ENCODE measurements around the gene CCDC182.

The CCDC182 gene

DNA sequence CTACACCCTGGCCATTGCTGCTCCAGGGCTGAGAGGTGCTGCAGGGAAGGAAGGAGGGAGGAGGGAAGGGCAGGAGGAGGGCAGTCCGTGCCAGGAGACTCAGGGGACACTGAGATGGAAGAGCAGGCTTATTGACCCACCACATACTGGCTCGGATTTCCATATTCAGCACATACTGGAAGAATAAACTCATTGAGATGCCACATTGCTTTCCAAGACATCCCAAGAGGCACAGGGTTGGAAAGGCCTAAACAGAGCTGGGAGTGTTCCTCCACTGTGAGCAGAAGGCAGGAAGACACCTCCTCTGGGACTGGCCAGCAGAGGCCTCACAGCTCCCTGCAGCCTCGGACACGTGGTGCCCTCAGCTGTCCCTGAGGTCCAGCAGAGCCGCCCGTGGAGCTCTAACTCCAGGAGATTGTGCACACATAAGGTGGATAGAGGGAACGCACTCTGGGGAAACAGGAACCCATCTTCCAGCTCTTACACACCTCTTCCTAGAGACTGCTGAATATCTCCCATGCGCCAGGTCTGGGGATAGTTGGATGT lies 17.4 kb downstream of the CCDC182 start:
- DNase-seq (ENCODE audit: low read depth, low spot score): no peak

DNA sequence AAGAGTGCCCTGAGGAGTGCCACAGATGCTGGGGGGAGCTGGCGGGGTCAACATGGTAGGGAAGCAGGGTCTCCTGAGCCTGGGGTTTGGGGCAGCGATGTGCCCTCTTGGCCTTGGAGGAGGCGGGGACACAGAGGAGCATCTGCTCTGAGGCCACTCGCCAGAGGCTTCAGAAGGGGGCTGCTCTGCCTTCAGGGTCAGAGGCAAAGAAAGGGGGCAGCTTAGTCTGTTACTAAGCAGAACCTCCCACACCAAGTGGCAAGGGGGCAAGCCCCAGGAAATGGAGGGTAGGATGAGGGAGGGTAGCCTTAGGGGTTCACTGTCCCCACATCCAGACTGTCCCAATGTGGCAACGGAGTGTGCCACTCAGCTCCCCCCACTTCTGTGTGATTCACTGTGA lies 18.3 kb downstream of the CCDC182 start:
- no peak for DNase-seq (ENCODE audit: low read depth, low spot score)

DNA sequence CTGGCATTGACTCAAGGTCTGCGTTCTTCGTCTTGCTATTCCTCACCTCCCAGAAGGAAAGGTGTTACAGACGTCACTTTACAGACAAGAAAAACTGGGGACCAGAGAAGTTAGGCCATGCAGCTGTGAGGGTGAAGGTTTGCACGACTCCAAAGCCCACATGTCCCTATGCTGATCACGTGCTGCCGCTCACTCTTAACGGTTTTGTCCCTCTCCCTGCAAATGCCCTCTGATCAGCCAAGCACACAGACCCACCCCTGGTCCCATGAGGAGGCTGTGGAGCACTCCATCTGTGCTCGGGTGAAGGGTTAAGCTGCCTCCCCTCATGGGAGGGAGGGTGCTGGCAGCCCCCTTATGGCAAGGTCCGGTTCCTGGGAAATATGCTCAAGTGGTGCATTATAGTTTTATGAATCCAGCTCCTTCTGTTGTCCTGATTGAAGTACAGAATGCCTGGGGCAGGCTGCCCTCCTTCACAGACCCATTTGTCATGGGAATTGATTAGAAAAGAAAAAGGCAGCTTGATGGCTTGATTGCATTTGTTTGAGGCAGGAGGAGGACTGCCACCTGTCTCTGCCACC lies 18.8 kb downstream of the CCDC182 start:
- DNase-seq (ENCODE audit: low read depth, low spot score): no peak

DNA sequence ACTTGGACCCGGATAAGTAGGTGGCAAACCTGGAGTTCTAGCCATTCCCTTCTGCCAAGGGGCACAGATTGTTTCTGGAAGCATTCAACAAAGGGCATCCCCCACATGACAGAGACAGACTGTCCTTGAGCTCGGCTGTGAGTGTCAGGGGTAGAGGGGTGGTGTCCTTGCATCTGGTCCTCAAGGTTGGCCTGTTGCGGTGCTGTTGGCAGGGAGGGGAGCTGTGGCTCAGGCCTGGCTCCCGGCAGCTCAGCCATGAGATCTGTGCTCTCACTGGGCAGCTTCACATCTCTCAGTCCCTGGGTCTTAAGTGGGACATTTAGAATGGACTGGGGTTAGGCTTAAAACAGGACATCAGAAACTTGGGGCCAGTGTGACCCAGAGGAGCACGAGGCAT lies 20.4 kb downstream of the CCDC182 start:
- no peak for DNase-seq (ENCODE audit: low read depth, low spot score)

DNA sequence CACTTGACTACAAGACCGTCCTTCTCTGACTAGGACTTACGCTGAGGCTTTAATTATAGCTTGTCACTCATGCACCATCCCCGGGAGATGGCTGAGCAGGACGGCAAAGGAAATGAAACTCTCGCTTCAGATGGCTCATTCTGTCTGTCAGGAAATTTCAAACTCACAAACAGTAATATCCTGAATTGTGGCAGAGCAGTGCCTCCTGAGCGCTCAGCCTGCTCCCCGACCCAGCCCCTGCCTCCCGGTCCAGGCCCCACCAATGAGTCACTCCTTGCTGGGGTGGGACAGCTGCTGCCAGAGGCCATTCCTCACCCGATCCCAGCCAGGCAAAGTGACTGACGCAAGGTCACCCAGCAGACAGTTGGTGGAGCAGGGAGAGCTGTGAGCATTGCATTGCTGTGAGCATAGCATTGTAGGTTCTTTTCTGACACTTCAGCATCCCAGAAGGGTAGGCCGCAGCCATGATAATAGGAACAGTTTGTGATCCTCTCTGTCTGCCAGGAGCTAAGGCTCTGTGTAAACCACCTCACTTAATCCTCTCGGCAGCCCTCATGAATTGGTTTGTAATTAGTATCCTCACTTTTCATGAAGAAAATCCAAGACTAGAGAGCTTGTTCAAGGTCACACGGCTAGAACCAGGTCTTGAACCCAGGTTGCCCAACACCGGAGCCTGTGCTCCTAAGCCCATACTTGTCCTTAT lies 20.9 kb downstream of the CCDC182 start:
- DNase-seq (ENCODE audit: low read depth, low spot score): no peak

DNA sequence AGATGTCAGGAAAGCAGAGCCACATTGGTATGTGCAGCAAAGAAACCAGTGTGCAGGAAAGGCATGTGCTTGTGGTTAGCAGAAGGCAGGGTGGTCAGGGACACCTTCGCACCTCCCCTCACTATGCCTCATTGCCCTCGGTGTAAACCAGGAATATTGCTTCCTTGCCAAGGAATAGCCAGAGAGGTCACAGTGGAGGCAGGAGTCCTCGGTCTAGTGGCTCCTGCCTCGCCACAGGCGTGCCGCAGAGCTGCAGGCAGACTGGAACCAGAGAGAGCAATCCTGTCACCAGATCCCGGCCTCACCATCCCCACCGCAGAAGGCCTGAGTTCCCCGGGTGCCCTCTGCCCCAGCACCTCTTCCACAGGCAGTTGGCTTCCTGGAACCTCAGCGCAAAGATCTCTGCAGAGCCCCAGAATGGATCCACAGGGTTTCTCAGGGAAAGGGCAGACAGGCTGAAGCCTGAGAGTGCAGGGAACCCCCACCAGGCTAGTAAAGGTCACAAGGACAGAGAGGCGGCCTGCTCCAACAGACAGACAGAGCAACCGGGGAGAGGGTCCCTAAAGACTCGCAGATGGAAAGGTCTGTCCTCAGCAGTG lies 21.6 kb downstream of the CCDC182 start:
- no peak for DNase-seq (ENCODE audit: low read depth, low spot score)

DNA sequence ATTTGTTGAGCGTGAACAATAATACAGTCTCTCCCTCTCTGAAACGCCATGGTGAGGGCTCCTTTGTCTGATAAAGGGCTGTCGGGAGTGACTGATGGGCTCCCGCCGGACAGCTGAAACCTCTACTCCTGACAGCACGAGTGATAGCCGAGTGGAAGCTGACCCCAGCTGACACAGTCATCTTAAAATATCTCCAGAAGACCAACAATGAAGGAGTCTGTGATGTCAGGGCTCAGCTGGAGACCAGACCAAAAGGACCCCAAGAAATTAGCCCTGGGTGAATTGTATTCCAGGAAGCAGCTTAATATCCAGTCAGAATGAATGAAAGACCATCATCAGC lies 22.4 kb downstream of the CCDC182 start:
- no peak for DNase-seq (ENCODE audit: low read depth, low spot score)

DNA sequence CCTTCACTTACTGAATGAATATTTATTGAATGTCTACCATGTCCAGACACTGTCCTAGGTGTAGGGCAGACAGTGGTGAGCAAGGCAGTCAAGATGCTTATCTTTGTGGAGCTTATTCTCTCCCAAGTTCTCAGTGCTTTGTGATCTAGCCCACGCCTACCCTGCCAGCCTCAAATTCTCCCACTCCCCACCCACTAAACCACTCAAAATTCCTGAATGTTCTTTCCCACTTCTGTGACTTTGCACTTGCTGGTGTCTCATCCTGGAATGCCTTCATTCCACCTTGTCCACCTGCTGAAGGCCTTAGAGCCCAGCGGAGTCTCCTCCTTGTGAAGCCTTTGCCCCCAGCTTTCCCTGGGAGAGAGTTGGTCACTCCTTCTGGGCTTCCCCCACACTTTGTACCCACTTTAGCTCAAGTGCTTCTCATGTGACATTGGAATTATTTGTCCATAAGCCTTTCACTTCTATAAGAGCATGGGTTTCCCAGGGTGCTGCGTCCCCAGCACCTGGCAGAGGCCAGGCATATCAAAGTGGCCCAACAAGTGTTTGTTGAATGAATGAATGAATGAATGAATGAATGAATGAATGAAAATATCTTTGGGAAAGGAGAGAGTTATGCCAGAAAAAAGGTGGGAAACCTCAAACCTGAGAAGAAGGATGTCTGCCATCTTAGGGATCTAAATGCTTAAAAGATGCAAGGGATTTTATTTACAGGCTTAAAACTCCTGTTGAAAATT lies 23.0 kb downstream of the CCDC182 start:
- DNase-seq (ENCODE audit: low read depth, low spot score): no peak

DNA sequence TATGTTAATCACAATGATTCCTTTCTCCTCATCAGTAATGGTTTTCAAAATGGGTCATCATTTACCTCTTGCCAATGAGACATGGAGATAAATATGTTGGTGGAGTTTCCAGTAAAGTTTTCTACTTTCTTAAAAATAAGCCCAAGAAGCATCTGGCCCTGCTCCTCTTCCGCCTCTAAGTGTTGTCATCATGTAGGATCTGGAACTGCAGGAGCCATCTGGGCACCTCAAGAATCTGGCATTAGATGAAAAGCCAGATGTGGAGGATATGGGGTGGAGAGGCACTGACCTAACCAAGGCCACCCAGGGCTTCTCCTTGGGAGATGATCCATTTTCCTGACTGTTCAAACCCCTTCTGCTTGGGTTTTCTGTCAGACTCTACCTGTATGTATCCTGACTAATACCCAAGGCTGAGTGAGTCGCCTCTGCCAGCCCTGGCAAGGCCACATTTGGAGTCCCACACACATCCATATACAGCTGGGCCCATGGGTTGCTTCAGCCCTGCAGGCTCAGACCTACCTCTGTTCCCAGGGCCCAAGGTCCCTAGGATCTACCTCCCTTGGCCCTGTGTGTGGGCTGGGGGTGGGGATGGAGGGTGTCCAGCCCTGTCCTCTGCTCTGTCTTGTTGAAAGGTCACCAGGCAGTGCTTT lies 24.6 kb downstream of the CCDC182 start:
- DNase-seq (ENCODE audit: low read depth, low spot score): no peak

DNA sequence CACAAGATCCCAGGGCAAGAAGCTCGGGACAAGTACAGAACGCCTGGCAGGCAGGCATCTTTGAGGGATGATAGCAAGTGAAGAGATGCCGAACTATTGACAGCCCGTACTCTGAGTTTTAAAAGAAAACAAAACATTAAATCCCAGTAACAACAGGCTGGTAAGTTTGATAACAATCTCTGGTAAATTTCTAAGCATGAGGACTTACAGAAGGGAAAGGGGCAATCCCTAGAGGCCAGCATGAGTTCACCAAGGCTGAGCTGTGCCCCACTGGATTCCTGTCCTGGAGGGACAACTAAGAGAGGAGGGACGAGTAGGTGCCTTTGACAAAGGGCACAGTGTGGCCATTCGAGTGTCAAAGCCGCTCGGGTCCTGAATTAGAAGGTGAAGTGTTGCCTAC lies 26.2 kb downstream of the CCDC182 start:
- DNase-seq (ENCODE audit: low read depth, low spot score): no peak

DNA sequence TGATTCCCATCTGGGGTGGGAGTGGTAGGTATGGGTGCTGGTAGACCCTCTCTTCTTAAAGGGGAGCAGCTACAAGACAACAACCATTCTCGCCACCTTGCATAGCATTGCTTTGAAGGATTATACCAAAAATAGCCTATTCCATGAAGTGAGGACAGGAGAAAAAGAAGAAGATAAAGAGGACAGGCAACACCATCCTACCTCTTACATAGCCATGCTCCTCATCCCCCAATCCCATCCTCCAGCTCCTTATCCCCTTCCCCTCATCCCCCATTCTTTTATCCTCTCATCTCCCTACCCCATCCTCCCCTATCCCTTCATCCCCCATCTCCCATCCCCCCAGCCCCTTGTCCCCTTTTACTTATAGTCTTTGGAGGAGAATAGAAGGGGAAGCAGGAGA lies 29.1 kb downstream of the CCDC182 start:
- DNase-seq (ENCODE audit: low read depth, low spot score): no peak

DNA sequence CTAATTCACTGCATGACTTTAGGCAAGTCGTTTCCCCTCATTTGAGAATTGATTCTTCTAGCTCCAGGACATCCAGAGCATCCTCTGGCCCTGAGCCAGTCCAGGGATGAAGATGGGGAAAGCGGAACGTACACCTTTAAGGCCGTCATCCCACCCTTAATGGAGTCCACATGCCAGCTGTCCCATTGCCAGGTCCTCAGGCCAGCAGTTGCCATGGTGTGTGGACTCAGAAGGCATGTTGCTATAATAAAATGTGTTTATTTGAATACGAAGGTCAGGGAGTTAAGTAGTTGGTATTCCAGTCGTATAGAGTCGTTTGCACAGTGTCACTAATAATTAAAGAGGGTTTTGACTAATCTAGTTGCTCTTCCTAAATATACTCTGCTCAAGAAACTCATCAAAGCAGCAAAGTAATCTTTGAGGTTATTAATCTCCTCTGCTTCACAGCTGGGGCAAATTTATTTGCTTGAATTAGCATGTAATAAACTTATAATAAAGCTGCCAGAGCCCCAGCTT lies 30.4 kb downstream of the CCDC182 start:
- DNase-seq (ENCODE audit: low read depth, low spot score): no peak

DNA sequence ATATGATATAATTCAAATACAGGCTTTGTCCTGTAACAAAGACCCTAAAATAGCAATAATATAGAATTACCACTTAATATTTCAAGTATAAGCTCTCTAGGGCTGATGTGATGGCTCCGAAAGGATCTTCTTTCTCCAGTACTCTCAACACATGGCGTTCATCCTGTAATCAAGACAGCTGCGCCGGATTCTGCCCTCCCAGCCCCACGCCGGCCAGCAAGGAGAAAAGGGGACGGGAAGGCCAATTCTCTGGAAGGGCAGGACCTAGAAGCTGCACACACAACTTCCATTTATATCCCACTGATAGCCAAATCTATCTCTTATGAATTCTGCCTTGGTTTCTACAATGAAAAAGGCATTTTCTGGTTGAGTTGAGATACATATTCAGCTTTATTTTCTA lies 32.0 kb downstream of the CCDC182 start:
- no peak for DNase-seq (ENCODE audit: low read depth, low spot score)

DNA sequence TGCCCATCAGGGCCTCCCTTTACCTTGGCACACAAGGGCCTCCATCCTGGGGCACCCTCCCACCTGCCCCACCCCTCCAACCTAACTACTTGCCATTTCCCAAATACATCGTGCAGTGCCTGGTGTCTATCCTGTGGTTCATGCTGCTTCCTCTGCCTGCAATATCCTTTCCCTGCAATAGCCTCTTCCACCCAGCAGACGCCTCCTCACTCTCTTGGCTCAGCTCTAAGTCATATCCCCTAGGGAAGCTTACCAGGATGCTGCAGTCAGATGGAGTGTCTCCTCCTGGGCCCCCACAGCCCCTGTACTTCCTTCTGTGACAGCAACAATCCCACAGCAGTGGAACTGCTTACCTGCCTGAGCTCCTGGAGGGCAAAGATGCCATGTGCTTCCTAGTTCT lies 36.7 kb downstream of the CCDC182 start:
- no peak for DNase-seq (ENCODE audit: low read depth, low spot score)

DNA sequence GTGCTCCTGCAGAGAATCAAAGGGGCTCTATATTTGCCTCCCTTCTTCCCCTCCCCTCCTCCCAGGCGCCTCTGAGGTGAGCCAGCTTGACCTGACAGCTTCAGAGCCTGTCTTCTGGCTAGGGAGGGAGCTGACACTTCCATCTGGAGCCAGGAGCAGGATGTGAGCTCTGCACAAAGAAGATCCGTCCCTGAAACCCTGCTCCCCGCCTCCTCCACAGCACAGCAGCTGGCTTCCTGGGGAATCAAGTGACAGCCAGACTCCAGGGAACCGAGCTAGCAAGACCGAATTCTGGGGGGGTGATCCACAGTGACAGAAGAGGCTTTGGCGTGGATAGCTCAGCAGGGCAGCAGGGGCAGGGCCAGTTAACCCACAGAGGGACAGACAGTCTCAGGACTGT lies 37.2 kb downstream of the CCDC182 start:
- DNase-seq (ENCODE audit: low read depth, low spot score): peak; percentile 38

DNA sequence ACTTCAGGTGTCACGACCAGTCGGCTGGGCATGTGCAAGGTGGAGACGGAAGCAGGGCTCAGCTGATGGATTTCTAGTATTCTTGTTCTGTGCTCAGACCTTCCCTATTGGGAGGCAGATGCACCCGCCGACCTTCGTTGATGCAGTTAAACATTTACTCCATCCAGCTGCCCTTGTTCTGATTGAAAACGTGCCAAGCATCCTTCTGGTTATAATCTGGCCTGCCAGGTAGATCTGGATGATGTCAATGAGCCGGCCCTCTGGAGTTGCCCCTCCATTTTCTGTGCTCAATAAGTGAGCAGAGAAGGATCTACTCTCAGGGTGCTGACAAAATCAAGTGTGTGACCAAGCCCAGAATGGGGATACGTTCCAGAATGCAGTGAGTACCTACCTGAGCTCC lies 38.3 kb downstream of the CCDC182 start:
- DNase-seq (ENCODE audit: low read depth, low spot score): no peak

DNA sequence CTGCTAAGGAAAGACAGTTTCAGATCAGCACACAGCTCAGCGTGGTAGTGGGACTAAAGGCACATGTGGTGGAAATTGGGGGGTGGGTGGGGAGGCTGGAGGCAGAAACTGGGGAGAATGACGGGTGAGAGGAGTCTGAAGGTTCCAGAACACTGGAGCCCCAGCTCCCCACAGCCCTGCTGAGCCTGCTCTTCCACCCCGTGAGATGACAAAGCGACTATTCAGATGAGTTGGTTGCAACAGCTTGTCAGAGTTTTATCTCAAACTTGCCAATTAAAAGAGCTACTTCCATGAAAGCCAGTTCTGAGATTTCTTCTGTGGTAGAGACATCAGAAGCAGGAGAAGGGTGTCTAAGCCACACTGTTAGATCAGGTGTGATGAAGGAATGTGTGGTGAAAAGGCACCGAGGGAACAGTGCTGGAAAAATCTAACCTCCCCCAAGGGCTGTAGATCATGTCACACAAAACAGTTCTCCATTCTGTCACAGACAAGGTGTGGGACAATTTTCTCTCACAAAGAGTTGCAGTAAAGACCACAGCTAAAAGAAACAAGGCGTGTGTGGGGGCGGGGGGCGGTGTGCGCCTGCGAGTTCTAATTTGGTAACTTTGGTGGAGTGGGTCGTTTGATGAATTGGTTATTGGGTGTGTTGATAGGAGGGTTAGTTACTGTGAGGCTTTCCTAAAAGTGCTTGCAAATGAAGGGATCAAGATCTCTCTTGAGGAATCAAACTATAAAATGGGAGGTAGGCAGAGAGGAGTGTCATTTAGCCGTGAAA lies 39.0 kb downstream of the CCDC182 start:
- no peak for DNase-seq (ENCODE audit: low read depth, low spot score)

DNA sequence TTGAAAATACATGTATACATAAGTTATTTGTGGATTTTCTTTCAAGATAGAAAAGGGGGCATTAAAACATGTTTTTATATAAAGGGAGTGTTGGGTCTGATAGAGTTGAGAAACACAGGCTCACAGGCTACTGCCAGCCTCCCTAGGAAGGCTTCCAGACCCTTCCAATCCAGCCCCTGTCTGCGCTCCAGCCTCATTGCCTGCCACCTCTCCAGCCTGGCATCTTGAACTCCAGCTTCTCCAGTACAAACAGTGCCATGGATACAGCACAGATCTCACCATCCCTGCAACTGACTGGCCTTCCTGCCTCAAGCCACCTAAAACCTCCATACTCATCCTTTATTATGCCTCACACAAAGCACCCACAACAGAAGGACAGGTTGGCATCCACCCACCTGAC lies 40.7 kb downstream of the CCDC182 start:
- DNase-seq (ENCODE audit: low read depth, low spot score): no peak

DNA sequence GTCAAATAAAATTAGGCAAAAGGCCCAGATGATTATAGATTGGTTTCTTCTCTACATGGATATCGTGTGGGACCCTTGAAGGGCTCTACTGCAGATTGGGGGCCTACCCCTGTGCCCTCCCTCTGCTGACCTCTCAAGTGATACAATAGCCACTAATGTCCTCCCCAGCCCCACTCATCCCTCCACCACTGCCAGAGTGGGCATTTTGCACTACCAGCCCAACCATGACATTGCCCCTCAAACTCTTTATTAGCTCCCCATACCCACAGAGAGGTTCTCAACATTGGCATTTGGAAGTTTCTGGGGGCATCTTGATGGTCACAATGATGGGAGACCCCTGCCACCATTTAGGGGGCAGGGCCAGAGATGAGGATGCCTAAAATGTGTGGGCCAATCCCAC lies 41.8 kb downstream of the CCDC182 start:
- no peak for DNase-seq (ENCODE audit: low read depth, low spot score)

DNA sequence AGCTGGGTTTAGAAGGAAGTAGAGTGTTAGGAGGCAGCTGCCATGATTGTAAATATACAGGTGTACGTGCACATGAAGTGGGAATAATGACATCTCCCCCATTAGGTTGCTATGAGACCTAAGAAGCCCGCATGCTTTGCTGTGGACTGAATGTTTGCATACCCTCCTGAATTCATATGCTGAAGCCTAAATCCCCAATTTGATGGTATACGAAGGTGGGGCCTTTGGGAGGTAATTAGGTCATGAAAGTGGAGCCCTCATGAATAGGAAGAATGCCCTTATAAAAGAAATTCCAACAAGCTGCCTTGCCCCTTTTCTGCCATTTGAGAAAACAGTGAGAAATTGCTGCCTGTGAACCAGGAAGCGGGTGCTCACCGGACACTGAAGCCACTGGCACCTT lies 44.0 kb downstream of the CCDC182 start:
- DNase-seq (ENCODE audit: low read depth, low spot score): no peak

DNA sequence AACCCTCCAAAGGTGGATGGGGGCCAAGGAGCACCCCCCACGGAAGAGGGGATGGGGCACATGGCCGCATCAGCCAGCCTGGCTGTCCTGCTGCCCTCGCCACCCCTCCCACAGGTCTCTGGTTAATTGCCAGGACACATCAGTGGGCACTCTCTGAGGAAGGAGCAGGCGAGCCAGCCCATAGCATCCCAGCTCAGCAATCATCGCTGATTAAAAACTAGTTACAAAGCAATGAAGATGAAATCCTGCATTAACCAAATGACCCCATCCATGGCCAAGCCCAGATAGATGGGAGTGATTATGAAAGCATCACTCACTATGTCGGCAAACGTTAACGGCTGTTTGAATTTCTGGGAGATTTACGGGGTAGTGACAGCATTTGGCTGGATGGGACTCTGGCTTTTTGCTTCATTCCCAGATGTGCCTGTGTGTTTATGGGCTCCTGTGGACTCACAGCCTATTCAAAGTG lies 45.3 kb downstream of the CCDC182 start:
- DNase-seq (ENCODE audit: low read depth, low spot score): no peak
